GM18867 (cell line): Measurements from ENCODE around the gene AP3B1.

Source experiments
- ATAC-seq: cut with Tn5 transposase; IDR thresholded peaks from one replicate; pipeline ENCODE4 v1.9.1; 2021; ENCODE audit warnings: mild to moderate bottlenecking, moderate library complexity; ENCODE audit not compliant: unreplicated experiment

AP3B1 gene

GRCh38 chr5:78293851-78294247, 649 bp downstream of the AP3B1 start:
- no peak for ATAC-seq

GRCh38 chr5:78291687-78292086, 2.8 kb downstream of the AP3B1 start:
- no peak for ATAC-seq

GRCh38 chr5:78289911-78290310, 4.6 kb downstream of the AP3B1 start:
- no peak for ATAC-seq

- ATAC-seq = no peak
Observed at GRCh38 chr5:78288246-78288645, 6.3 kb downstream of the AP3B1 start.

GRCh38 chr5:78287833-78288232, 6.7 kb downstream of the AP3B1 start:
- ATAC-seq = no peak

DNA sequence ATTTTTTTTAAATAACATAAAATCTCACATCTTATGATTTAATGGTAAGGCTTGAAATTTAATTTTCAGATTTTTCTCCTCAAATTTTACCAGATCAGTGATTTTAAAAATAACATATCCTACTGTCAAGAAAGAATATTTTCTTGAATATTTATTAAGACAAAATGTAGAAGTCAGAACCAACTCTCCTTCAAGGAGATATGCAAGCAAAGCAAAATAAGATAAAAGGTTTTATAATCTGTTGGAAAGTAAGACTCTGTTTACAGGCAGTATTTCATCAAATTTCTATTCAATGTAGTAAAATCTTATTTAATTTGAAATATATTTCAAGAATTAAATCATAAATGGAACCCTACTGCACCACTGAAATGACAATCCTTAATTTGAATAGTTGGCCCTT, 7.3 kb downstream of the AP3B1 start:
- ATAC-seq = no peak

DNA sequence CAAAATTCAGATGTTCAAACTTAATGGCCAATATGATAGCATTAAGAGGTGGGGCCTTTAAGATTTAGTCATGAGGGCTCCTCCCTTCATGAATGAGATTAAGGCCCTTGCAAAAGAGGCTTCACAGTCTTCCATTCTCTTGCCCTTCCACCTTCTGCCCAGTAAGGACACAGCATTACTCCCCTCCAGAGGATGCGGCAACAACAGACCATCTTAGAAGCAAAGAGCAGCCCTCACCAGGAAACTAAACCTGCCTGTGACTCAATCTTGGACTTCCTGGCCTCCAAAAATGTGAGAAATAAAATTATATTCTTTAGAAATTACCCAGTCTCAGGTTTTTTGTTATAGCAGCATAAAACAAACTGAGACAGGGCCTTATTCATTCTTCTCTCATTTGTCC, 8.2 kb downstream of the AP3B1 start:
- ATAC-seq = no peak

- no peak for ATAC-seq
Observed at GRCh38 chr5:78283802-78284201, 10.7 kb downstream of the AP3B1 start.

GRCh38 chr5:78283105-78283504, 11.4 kb downstream of the AP3B1 start:
- ATAC-seq = no peak

GRCh38 chr5:78280261-78280660, 14.2 kb downstream of the AP3B1 start:
- no peak for ATAC-seq

GRCh38 chr5:78279194-78279593, 15.3 kb downstream of the AP3B1 start:
- no peak for ATAC-seq

DNA sequence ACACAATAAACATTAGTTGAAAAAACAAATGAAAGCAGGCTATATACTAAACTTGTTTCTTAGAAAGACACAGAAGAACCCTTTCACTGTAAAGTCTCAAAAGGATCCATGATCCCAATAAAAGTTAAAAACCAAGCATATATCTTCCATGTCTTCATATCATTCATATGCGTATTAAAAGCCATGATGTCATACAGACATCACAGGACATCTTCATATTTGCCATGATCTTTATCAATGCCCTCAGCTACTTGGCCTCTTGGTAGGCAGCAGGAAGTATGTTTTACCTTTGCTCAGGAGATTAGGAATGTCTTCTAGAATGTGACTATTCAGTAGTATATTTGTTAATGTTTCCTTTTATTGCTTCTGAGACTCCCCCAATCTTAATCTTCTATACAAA, 16.8 kb downstream of the AP3B1 start:
- ATAC-seq = no peak

GRCh38 chr5:78275998-78276543, 18.4 kb downstream of the AP3B1 start:
- ATAC-seq = no peak

- no peak for ATAC-seq
Observed at GRCh38 chr5:78274540-78275197, 19.8 kb downstream of the AP3B1 start.

- ATAC-seq = no peak
Observed at GRCh38 chr5:78273436-78273835, 21.1 kb downstream of the AP3B1 start.

DNA sequence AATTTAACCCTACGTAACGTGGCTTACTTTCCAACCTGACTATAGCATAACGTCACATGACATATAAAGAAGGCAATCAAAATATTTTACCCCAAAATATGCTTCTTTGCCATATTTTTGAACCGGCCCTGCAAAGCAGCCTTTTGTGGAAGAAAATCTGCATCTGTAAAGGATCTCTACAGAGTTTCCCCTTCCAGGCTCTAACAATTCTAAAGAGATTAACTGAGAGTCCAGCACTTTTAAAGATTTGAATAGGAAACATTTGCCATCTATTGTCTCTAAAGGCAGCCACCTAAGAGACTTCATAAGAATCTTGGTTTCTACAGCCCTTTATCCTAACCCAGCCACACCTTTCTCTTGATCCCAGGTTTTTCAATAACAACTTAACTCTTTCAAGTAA, 22.7 kb downstream of the AP3B1 start:
- no peak for ATAC-seq

DNA sequence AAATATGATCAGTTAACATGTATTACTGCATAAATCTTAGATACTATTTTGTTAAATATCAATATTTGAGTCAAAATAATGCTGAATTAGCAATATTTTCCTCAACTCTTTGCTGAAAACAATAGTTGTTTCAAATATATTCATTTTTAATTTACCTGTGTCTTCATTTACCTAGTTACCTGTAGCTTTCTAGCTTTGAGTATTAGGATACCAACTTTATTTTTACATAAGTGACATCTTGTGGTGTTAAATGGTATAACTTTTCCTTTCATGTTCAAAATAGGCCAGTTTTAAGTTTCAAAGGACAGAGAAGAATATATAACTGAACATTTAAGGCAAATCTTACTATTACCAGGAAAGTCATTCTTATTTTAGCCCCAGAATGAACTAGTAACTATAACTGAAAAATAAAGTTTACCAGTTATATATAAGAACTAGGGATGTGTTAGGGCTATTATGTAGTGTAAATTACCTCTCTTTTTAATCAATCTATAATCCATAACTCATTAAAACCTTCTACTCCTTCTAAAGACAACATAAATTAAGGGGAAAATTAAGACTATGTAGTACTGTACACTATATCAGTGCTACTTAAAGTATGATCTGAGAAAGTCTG, 25.3 kb downstream of the AP3B1 start:
- peak; percentile 67 for ATAC-seq

DNA sequence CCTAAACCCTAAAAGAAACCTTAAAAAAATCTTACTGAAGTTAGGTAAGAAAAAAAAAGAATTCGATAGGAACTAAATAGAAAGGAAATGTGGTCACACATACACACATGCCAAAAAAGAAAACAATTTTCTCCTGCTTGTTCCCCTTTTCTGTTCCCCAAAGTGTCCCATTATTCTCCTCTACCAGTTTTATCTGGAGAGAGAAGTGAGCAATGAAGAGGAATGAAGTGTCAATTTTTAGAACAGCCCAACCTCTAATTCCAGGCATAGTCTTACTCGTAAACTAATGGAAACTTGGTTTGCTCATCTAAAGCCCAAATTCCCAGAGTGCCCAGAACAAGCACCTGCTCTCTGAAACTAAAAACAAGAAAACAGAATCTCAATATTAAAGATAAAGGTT, 26.1 kb downstream of the AP3B1 start:
- no peak for ATAC-seq

GRCh38 chr5:78265163-78265562, 29.3 kb downstream of the AP3B1 start:
- ATAC-seq = no peak

GRCh38 chr5:78264600-78264999, 29.9 kb downstream of the AP3B1 start:
- no peak for ATAC-seq

- no peak for ATAC-seq
Observed at GRCh38 chr5:78260771-78261170, 33.7 kb downstream of the AP3B1 start.

- no peak for ATAC-seq
Observed at GRCh38 chr5:78253201-78253600, 41.3 kb downstream of the AP3B1 start.

- no peak for ATAC-seq
Observed at GRCh38 chr5:78252715-78253114, 41.8 kb downstream of the AP3B1 start.
